Measurements from ENCODE around the gene ZDHHC23. TPM values are rescaled to one million over a fixed set of nuclear protein-coding genes. Genes with fewer than 3 reads are reported as not detected.
A peak's percentile ranks its signal among the peaks of the same experiment; 100 is the strongest.

ZDHHC23 gene
- total RNA-seq, 2 experiments from 2014 or later: 1.8 to 2.1 TPM

GRCh38 chr3:113953677-113954076 is 5.9 kb downstream of the ZDHHC23 start:
- CTCF ChIA-PET: no interaction called here
- H3K4me3 Mint-ChIP-seq: no peak overlapping the region
- no peaks in the 10 kb centered on the region for H3K36me3 Mint-ChIP-seq (ENCODE audit: low read depth)
- no peaks in the 10 kb centered on the region for H3K9me3 Mint-ChIP-seq (ENCODE audit: insufficient read depth)
- H3K4me1 Mint-ChIP-seq (ENCODE audit: low read depth): peaks cover 23% of the 10 kb centered on the region
- POLR2A ChIA-PET: no interaction called here
- H3K27me3 Mint-ChIP-seq (ENCODE audit: low read depth): peaks cover 13% of the 10 kb centered on the region
- no peak for DNase-seq
- ATAC-seq: no peak
- no peak overlapping the region for H3K27ac Mint-ChIP-seq

- H3K27me3 Mint-ChIP-seq (ENCODE audit: low read depth): peaks cover 7% of the 10 kb centered on the region
- ATAC-seq: no peak
- no peak overlapping the region for H3K4me3 Mint-ChIP-seq
- peaks cover 17% of the 10 kb centered on the region for H3K4me1 Mint-ChIP-seq (ENCODE audit: low read depth)
- H3K9me3 Mint-ChIP-seq (ENCODE audit: insufficient read depth): no peaks in the 10 kb centered on the region
- no peak for DNase-seq
- CTCF ChIA-PET: no interaction called here
- no peaks in the 10 kb centered on the region for H3K36me3 Mint-ChIP-seq (ENCODE audit: low read depth)
- POLR2A ChIA-PET: no interaction called here
- H3K27ac Mint-ChIP-seq: no peak overlapping the region
Measured at GRCh38 chr3:113954091-113954685, 6.4 kb downstream of the ZDHHC23 start.

- H3K4me3 Mint-ChIP-seq: no peak overlapping the region
- H3K36me3 Mint-ChIP-seq (ENCODE audit: low read depth): no peaks in the 10 kb centered on the region
- H3K27ac Mint-ChIP-seq: no peak overlapping the region
- ATAC-seq (no peak), DNase-seq (no peak)
- ChIA-PET CTCF (no interaction called here), POLR2A (no interaction called here)
- H3K9me3 Mint-ChIP-seq (ENCODE audit: insufficient read depth): no peaks in the 10 kb centered on the region
- peaks cover 2% of the 10 kb centered on the region for H3K27me3 Mint-ChIP-seq (ENCODE audit: low read depth)
- H3K4me1 Mint-ChIP-seq (ENCODE audit: low read depth): peaks cover 13% of the 10 kb centered on the region
Measured at GRCh38 chr3:113963879-113964278, 16.1 kb downstream of the ZDHHC23 start.

GRCh38 chr3:113966172-113966571 is 18.4 kb downstream of the ZDHHC23 start:
- H3K36me3 Mint-ChIP-seq (ENCODE audit: low read depth): no peaks in the 10 kb centered on the region
- no peak overlapping the region for H3K4me3 Mint-ChIP-seq
- ATAC-seq (no peak), DNase-seq (no peak)
- ChIA-PET POLR2A (no interaction called here), CTCF (interaction anchor here (0.8 kb wide), 1 partner anchor 45 kb away, joined by 3 read pairs; no protein-coding TSS in a partner anchor)
- peaks cover 9% of the 10 kb centered on the region for H3K27me3 Mint-ChIP-seq (ENCODE audit: low read depth)
- no peak overlapping the region for H3K27ac Mint-ChIP-seq
- no peaks in the 10 kb centered on the region for H3K9me3 Mint-ChIP-seq (ENCODE audit: insufficient read depth)
- H3K4me1 Mint-ChIP-seq (ENCODE audit: low read depth): peaks cover 13% of the 10 kb centered on the region

- peaks cover 4% of the 10 kb centered on the region for H3K36me3 Mint-ChIP-seq (ENCODE audit: low read depth)
- ATAC-seq: no peak
- no peak for DNase-seq
- H3K9me3 Mint-ChIP-seq (ENCODE audit: insufficient read depth): peaks cover 17% of the 10 kb centered on the region
- no peak overlapping the region for H3K4me3 Mint-ChIP-seq
- H3K27me3 Mint-ChIP-seq (ENCODE audit: low read depth): peaks cover 9% of the 10 kb centered on the region
- no peak overlapping the region for H3K27ac Mint-ChIP-seq
- H3K4me1 Mint-ChIP-seq (ENCODE audit: low read depth): peaks cover 8% of the 10 kb centered on the region
- ChIA-PET CTCF (no interaction called here), POLR2A (no interaction called here)
Measured at GRCh38 chr3:113968986-113969385, 21.2 kb downstream of the ZDHHC23 start.

- no peak for DNase-seq
- no peaks in the 10 kb centered on the region for H3K27me3 Mint-ChIP-seq (ENCODE audit: low read depth)
- H3K9me3 Mint-ChIP-seq (ENCODE audit: insufficient read depth): peaks cover 14% of the 10 kb centered on the region
- H3K4me1 Mint-ChIP-seq (ENCODE audit: low read depth): no peaks in the 10 kb centered on the region
- CTCF ChIA-PET: no interaction called here
- ATAC-seq: no peak
- H3K27ac Mint-ChIP-seq: peak overlapping the region; percentile 3
- H3K4me3 Mint-ChIP-seq: no peak overlapping the region
- POLR2A ChIA-PET: no interaction called here
- peaks cover 7% of the 10 kb centered on the region for H3K36me3 Mint-ChIP-seq (ENCODE audit: low read depth)
Measured at GRCh38 chr3:113977822-113978221, 30.0 kb downstream of the ZDHHC23 start.

- H3K27me3 Mint-ChIP-seq (ENCODE audit: low read depth): no peaks in the 10 kb centered on the region
- no peaks in the 10 kb centered on the region for H3K36me3 Mint-ChIP-seq (ENCODE audit: low read depth)
- H3K27ac Mint-ChIP-seq: no peak overlapping the region
- no peak for ATAC-seq
- no peak overlapping the region for H3K4me3 Mint-ChIP-seq
- POLR2A ChIA-PET: no interaction called here
- H3K9me3 Mint-ChIP-seq (ENCODE audit: insufficient read depth): peaks cover under 1% of the 10 kb centered on the region
- DNase-seq: no peak
- no peaks in the 10 kb centered on the region for H3K4me1 Mint-ChIP-seq (ENCODE audit: low read depth)
- CTCF ChIA-PET: no interaction called here
Measured at GRCh38 chr3:113979916-113980315, 32.1 kb downstream of the ZDHHC23 start.

GRCh38 chr3:113981803-113982202 is 34.0 kb downstream of the ZDHHC23 start:
- POLR2A ChIA-PET: no interaction called here
- no peak for DNase-seq
- Mint-ChIP-seq H3K27ac (no peak overlapping the region), H3K36me3 (ENCODE audit: low read depth) (no peaks in the 10 kb centered on the region), H3K4me1 (ENCODE audit: low read depth) (peaks cover 4% of the 10 kb centered on the region), H3K4me3 (no peak overlapping the region), H3K27me3 (ENCODE audit: low read depth) (no peaks in the 10 kb centered on the region), H3K9me3 (ENCODE audit: insufficient read depth) (no peaks in the 10 kb centered on the region)
- CTCF ChIA-PET: interaction anchor here (1.2 kb wide), 1 partner anchor 20 kb away, joined by 3 read pairs; no protein-coding TSS in a partner anchor
- no peak for ATAC-seq

- H3K27me3 Mint-ChIP-seq (ENCODE audit: low read depth): no peaks in the 10 kb centered on the region
- POLR2A ChIA-PET: no interaction called here
- H3K9me3 Mint-ChIP-seq (ENCODE audit: insufficient read depth): no peaks in the 10 kb centered on the region
- ATAC-seq: no peak
- H3K4me3 Mint-ChIP-seq: no peak overlapping the region
- no peak overlapping the region for H3K27ac Mint-ChIP-seq
- H3K36me3 Mint-ChIP-seq (ENCODE audit: low read depth): no peaks in the 10 kb centered on the region
- CTCF ChIA-PET: no interaction called here
- peaks cover 4% of the 10 kb centered on the region for H3K4me1 Mint-ChIP-seq (ENCODE audit: low read depth)
- no peak for DNase-seq
Measured at GRCh38 chr3:113983544-113983943, 35.7 kb downstream of the ZDHHC23 start.

- POLR2A ChIA-PET: no interaction called here
- no peak overlapping the region for H3K4me3 Mint-ChIP-seq
- H3K27ac Mint-ChIP-seq: no peak overlapping the region
- no peaks in the 10 kb centered on the region for H3K27me3 Mint-ChIP-seq (ENCODE audit: low read depth)
- no peaks in the 10 kb centered on the region for H3K36me3 Mint-ChIP-seq (ENCODE audit: low read depth)
- H3K9me3 Mint-ChIP-seq (ENCODE audit: insufficient read depth): no peaks in the 10 kb centered on the region
- ATAC-seq: peak; percentile 47
- peaks cover 4% of the 10 kb centered on the region for H3K4me1 Mint-ChIP-seq (ENCODE audit: low read depth)
- no peak for DNase-seq
- CTCF ChIA-PET: no interaction called here
Measured at GRCh38 chr3:113985541-113985940, 37.7 kb downstream of the ZDHHC23 start.

- CTCF ChIA-PET: no interaction called here
- ATAC-seq: no peak
- H3K9me3 Mint-ChIP-seq (ENCODE audit: insufficient read depth): peaks cover 4% of the 10 kb centered on the region
- POLR2A ChIA-PET: no interaction called here
- no peaks in the 10 kb centered on the region for H3K4me1 Mint-ChIP-seq (ENCODE audit: low read depth)
- H3K27ac Mint-ChIP-seq: no peak overlapping the region
- H3K36me3 Mint-ChIP-seq (ENCODE audit: low read depth): no peaks in the 10 kb centered on the region
- DNase-seq: no peak
- H3K27me3 Mint-ChIP-seq (ENCODE audit: low read depth): no peaks in the 10 kb centered on the region
- no peak overlapping the region for H3K4me3 Mint-ChIP-seq
Measured at GRCh38 chr3:114005481-114005880, 57.7 kb downstream of the ZDHHC23 start.

GRCh38 chr3:114011059-114011797 is 63.4 kb downstream of the ZDHHC23 start:
- H3K9me3 Mint-ChIP-seq (ENCODE audit: insufficient read depth): no peaks in the 10 kb centered on the region
- POLR2A ChIA-PET: no interaction called here
- no peak for ATAC-seq
- H3K4me3 Mint-ChIP-seq: no peak overlapping the region
- no peaks in the 10 kb centered on the region for H3K4me1 Mint-ChIP-seq (ENCODE audit: low read depth)
- H3K27ac Mint-ChIP-seq: no peak overlapping the region
- CTCF ChIA-PET: interaction anchor here (0.9 kb wide), 1 partner anchor 45 kb away, joined by 3 read pairs; no protein-coding TSS in a partner anchor
- H3K36me3 Mint-ChIP-seq (ENCODE audit: low read depth): no peaks in the 10 kb centered on the region
- H3K27me3 Mint-ChIP-seq (ENCODE audit: low read depth): no peaks in the 10 kb centered on the region
- DNase-seq: no peak

Data from activated CD8-positive, alpha-beta T cell treated with anti-CD3 and anti-CD28 coated beads, Interleukin-2, amount 10 ng/mL, durations not matched to agents 7 days and 5 days (primary cell).